Inflammatory macrophage treated with lipopolysaccharide for 1 hour (primary cell): ENCODE measurements around the gene TLK2.

Source experiments
- DNase-seq, 2 donors: peaks; one replicate each; pipeline ENCODE4 v3.0.0-alpha.2; 2020 to 2022

Gene TLK2

GRCh38 chr17:62630365-62631085 lies 151.9 kb downstream of the TLK2 start:
- DNase-seq, result no peak

GRCh38 chr17:62631086-62631935 lies 152.7 kb downstream of the TLK2 start:
- no peak for DNase-seq

GRCh38 chr17:62631936-62632924 lies 153.6 kb downstream of the TLK2 start:
- no peak for DNase-seq

DNA sequence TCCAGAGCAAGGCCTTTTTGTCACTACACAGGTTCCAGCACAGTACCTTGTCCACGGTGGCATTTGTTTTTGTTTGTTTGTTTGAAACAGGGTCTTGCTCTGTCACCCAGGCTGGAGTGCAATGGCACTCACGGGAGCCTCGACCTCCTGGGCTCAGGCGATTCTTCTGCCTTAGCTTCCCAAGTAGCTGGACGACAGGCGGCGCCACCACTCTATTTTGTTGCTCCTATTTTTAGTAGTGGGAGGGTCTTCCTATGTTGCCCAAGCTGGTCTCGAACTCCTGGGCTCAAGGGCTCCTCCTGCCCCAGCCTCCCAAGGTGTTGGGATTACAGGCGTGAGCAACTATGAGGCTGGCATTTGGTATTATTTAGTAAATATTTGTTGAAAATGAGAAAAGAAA lies 159.2 kb downstream of the TLK2 start:
- no peak for DNase-seq

- no peak for DNase-seq
These were observed 162.5 kb downstream of the TLK2 start for GRCh38 chr17:62641153-62641552.

DNA sequence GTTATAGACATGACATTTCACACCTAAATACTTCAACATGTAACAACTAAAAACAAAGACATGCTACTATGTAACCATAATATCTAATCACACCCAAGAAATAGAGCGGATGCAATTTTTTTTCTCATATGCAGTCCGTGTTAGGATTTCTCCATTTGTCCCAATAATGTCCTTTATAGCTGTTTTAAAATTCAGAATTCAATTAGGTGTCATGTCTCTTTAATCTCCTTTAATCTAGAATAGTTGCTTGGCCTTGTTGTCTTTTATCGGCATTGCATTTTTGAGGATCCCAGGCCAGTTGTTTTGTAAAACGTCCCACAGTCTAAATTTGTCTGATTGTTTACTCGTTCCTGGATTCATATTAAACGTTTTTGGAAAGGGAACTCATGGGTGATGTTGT lies 163.3 kb downstream of the TLK2 start:
- no peak for DNase-seq

DNA sequence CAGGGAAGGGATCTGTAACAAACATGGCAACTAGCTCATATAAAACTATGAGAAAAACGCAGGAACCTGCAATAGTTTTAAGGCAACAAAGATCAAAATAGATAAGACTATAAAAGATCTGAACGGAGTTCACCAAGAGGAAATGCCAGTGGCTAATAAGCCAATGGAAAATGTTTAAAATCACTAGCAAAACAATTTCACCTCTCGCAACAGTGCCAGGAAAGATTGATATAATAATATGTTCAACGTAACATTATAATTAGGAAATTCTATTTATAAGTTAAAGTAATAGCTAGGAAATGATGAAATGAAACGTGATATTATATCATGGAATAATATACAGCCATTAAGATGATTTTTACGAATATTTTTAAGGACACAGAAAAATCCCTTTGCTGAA lies 164.9 kb downstream of the TLK2 start:
- DNase-seq, result no peak

GRCh38 chr17:62644487-62645173 lies 166.0 kb downstream of the TLK2 start:
- no peak for DNase-seq

GRCh38 chr17:62648251-62648955 lies 169.8 kb downstream of the TLK2 start:
- DNase-seq, result no peak

- no peak for DNase-seq
These were observed 170.3 kb downstream of the TLK2 start for GRCh38 chr17:62648956-62649294.

- peak in 1 of 2 donors; percentile 42 for DNase-seq
These were observed 170.9 kb downstream of the TLK2 start for GRCh38 chr17:62649570-62649969.

GRCh38 chr17:62650587-62650986 lies 172.0 kb downstream of the TLK2 start:
- no peak for DNase-seq

DNA sequence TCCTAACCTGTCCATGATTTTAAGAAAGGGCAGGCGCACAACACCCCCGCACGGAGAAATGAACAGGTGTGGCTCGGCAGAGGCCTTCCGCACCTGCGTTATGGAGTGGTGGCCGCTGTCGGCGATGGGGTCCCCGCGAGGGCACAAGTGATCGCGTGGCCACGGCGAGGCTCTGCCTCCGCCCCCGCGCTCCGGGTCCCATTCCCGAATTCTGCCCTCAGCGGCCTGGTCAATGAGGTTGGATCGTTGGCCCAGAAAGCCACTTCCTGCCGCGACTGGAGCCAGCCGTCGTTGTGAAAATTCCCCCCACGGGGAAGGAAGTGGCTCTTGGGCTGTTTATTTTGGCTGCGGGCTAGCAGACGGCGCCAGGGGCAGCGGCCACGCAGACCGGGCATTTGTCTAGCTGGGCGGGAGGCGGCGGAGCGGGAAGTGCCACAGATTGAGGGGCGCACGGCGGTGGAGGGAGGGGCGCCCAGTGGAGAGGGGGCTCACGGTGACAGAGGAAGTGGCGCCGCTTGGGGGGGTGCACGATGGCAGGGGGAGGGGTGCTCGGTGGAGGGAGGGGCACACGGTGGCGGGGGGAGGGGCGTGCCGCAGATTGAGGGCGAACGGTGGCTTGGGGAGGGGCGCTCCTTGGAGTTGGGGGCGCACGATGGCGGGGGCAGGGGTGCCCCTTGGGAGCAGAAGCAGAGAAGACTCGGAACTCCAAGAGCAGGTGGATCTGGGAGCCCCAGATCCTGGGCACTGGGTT lies 173.8 kb downstream of the TLK2 start:
- DNase-seq, result peak; percentile 62 to 74

DNA sequence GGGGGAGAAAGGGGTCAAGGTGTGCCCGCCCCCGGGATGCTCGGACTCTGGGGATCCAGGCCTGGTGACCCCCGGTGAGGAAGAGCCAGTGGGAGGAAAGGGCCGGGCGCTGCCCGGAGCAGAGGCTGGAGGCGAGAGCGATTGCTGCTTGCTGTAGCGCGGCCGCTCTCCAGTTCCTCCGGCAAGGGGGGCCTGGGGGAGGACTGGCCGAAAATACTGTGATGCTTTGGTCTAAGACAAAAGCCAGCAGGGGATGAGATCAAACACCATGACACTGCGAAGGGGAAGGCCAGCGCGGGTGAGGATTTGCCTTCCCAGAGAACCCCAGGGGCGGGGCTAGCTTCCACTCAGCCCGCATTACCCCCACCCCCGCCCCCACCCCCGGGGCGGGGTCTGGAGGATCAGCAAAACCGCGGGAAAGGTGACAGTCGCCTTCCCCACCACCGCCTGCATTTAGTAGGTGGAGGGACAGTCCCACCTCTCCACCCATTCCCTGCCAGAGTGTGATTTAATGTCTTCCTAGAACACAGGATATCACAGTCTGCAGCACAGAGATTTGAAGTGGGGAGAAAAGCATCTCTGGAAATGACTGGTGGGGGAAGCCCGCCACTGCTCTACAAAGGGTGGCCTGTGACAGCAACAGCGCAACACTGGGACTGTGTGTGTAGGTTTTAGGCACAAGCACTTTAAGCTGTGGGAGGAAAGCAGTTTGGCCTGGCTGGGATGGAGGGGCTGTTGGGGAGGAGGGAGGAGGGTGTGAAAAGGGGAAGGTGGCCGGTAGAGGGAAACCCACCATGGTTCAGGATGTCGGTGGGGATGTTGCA lies 174.6 kb downstream of the TLK2 start:
- DNase-seq, result peak; percentile 42 to 68

DNA sequence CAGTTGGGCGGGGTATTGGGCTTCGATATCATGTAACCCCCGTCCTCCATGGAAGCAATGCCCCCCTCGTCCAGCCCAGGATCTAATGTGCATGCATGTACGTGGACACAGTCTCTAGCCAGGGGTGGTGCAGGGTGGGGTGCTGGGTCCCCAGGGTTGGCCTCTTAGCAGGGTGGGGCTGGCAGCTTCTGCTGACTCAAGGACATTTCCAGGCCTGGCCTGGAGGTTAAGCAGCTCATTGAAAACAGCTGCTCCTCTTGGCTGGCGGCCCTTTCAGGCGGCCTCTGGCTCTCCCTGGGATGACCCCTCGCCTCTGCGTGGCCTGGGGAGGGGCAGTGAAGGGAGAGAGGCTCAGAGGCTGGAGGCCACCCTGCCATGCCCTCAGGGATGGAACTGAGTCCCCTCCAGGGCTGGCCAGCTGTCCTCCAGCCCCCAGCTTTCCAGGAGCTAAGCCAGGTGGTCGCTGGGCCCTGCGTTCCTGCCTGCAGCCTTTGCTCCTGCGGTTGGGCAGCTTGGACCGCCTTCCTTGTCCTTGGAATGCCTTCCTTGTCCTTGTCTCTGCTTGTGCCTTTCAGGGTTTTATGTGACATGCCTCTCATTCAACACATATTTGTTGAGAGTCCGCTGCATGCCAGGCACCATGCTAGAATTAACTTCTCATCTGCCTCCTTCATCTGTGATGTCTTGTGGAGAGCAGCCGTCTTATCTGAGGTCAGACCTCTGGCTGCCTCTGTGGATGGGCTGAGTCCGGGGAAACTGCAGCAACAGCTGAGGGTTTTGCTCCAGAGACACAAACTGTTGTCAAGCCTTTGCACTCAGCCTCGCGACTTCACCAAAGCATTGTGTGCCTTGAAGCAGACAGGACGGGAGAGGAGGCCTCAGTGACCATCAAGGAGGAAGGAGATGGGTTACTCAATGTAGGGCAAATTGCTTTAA lies 175.5 kb downstream of the TLK2 start:
- DNase-seq, result no peak

- DNase-seq, result no peak
These were observed 177.0 kb downstream of the TLK2 start for GRCh38 chr17:62655656-62656055.

GRCh38 chr17:62656446-62656845 lies 177.8 kb downstream of the TLK2 start:
- DNase-seq, result no peak

DNA sequence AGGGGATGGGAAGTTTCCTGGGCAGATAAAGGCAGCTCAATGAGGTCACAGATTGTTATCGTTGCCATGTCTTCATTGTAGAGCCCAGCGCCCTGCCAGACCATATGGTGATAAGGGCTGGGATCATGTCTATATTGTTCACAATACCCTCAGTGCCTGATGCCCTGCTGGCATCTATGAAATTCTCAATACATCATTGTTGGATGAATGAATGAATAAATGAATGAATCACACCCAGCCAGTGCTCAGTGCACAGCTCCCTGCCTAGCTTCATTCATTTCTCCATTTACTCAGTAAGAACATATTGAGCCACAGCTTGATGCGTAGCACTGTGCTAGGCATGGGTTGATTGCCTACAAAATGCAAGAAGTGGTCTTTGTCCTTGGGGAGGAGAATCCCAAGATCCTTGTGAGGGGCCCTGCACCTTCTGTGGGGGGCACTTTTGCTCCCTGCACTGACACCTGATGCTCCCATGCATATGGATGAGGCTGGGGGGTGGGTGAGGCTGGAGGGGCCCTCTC lies 178.6 kb downstream of the TLK2 start:
- DNase-seq, result no peak

DNA sequence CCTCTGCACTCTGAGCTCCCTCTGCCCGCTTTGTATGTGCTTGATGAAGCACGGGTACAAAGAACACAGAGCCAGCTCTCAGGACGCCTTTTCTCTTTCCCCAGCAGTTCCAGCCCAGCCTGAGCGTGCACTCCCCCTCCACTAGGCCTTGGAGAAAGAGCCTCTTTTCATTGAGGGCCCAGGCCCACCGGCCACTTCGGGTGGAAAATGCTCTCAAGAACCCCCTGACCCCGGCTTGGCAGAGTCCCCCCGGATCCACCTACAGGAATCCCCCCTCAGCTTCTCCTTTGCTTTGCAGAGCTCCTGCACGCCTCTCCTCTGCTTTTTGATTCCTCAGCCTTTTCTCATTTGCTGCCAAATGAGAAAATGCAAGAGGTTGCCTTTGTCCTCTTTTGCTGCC lies 179.1 kb downstream of the TLK2 start:
- DNase-seq, result no peak
